C4-2B (cell line): ENCODE measurements around the gene NDUFB2.

Source experiments
- CTCF ChIP-seq: fragments of 450-650 bp; conservative IDR thresholded peaks from 2 replicates; pipeline ENCODE4 v1.5.1; 2017; ENCODE audit warnings: mild to moderate bottlenecking
- ZFX ChIP-seq: fragments of 450-650 bp; IDR thresholded peaks from 2 replicates; pipeline ENCODE4 v1.6.1; 2017

GRCh38 chr7:140696024-140696679, 356 bp upstream of the NDUFB2 start:
- no peak for TF ChIP-seq CTCF
- no peak for TF ChIP-seq ZFX
